ENCODE measurements around the gene NUDT13.

- no peak for TF ChIP-seq CTCF (IDR thresholded peaks at IDR 0.05)
- TF ChIP-seq POLR2A (IDR thresholded peaks at IDR 0.05; ENCODE audit: low read depth): no peak
- no peak for TF ChIP-seq EP300 (IDR thresholded peaks at IDR 0.05)
Measured at GRCh38 chr10:73093922-73094850, 16.1 kb upstream of the NUDT13 start.

Data from esophagus muscularis mucosa (tissue), 4 donors.